Measurements from ENCODE around the gene REP15. TPM values are rescaled to one million over a fixed set of nuclear protein-coding genes. Genes with fewer than 3 reads are reported as not detected.

REP15 gene
- total and polyA plus RNA-seq, 7 donors: 0.54 to 251 (median 1.7) TPM

DNA sequence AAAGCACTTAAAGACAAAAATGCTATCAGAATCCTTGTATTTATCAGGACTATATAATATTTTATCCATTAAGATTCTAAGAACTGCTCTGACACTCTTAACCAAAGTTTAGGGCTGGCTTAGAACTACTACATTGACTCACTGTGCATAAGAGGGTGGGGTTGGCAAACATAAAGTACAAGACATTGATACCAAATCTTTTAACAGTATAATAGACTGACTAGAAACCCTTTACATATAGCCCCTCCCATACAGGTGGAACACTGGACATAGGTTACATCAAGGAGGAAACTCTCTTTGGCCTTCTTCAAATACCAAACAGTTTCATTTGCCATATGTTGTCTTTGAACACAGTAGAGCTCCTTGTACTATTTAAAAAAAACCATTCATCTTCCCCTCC is 15.6 kb upstream of the REP15 start:
- Histone ChIP-seq H3K27ac (no peak overlapping the region), H3K4me1 (no peaks in the 10 kb centered on the region), H3K9me3 (no peaks in the 10 kb centered on the region), H3K27me3 (no peaks in the 10 kb centered on the region), H3K36me3 (peaks cover 19 to 86% (median 28%) of the 10 kb centered on the region in 4 donors), H3K4me3 (no peak overlapping the region)
- intact Hi-C loops (cut with DNase I): no loop called here
- DNase-seq: no peak
- TF ChIP-seq, protein P1, sequence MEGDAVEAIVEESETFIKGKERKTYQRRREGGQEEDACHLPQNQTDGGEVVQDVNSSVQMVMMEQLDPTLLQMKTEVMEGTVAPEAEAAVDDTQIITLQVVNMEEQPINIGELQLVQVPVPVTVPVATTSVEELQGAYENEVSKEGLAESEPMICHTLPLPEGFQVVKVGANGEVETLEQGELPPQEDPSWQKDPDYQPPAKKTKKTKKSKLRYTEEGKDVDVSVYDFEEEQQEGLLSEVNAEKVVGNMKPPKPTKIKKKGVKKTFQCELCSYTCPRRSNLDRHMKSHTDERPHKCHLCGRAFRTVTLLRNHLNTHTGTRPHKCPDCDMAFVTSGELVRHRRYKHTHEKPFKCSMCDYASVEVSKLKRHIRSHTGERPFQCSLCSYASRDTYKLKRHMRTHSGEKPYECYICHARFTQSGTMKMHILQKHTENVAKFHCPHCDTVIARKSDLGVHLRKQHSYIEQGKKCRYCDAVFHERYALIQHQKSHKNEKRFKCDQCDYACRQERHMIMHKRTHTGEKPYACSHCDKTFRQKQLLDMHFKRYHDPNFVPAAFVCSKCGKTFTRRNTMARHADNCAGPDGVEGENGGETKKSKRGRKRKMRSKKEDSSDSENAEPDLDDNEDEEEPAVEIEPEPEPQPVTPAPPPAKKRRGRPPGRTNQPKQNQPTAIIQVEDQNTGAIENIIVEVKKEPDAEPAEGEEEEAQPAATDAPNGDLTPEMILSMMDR (IDR thresholded peaks at IDR 0.05): no peak
- TF ChIP-seq POLR2A (IDR thresholded peaks at IDR 0.05) (no peak), EP300 (IDR thresholded peaks at IDR 0.05) (no peak), POLR2AphosphoS5 (IDR thresholded peaks at IDR 0.05) (no peak)

DNA sequence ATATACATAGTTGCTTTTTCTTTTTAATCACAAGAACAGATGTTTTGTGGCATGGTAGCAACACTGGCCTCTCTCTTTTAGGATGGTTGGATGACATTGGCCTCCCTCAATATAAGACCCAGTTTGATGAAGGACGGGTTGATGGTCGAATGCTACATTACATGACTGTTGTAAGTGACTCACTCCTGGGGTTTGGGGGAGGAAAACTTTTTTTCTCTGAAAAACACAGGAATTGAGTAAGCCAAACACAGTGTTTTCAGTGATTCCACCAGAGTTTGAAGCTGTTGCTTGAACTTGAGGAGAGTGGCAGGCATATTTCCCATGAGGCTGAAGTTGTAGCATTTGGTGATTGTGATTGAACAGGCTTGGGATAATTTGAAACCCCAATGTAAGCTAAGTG is 13.7 kb upstream of the REP15 start:
- Histone ChIP-seq H3K4me3 (no peak overlapping the region), H3K4me1 (no peaks in the 10 kb centered on the region), H3K36me3 (peaks cover 11 to 90% (median 20%) of the 10 kb centered on the region in 4 donors), H3K27ac (no peak overlapping the region), H3K27me3 (no peaks in the 10 kb centered on the region), H3K9me3 (no peaks in the 10 kb centered on the region)
- DNase-seq: no peak
- TF ChIP-seq EP300 (IDR thresholded peaks at IDR 0.05) (no peak), POLR2A (IDR thresholded peaks at IDR 0.05) (no peak), POLR2AphosphoS5 (IDR thresholded peaks at IDR 0.05) (no peak)
- TF ChIP-seq, protein P1 (IDR thresholded peaks at IDR 0.05): no peak
- intact Hi-C loops (cut with DNase I): no loop called here
- 90 to 93% methylated on average over 2 of the region's 2 CpGs for WGBS, 2 donors

DNA sequence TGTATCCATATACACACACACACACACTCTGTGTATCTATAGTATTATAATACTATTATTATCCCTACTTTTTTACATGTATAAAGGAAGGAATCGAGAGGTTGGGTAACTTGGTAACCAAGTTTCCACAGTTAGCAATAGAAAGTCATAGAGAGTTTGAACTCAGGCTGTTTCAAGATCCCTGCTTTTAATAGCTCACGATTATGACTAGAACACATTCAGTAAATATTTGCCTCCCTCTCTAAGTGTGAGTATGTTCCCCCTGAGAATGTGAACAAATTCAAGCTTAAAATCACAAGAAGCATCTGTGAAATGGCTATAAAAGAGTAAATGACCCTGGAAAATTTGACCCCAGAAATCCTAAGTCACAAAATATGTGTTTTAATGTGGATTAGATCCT is 11.0 kb upstream of the REP15 start:
- Histone ChIP-seq H3K36me3 (peaks cover 19 to 97% (median 27%) of the 10 kb centered on the region in 4 donors), H3K4me1 (no peaks in the 10 kb centered on the region), H3K27ac (no peak overlapping the region), H3K9me3 (no peaks in the 10 kb centered on the region), H3K4me3 (no peak overlapping the region), H3K27me3 (no peaks in the 10 kb centered on the region)
- DNase-seq: no peak
- intact Hi-C loops (cut with DNase I): no loop called here
- 19 to 67% methylated on average over 2 of the region's 2 CpGs for WGBS, 2 donors
- TF ChIP-seq, protein P1 (IDR thresholded peaks at IDR 0.05): no peak
- TF ChIP-seq POLR2A (IDR thresholded peaks at IDR 0.05) (no peak), POLR2AphosphoS5 (IDR thresholded peaks at IDR 0.05) (no peak), EP300 (IDR thresholded peaks at IDR 0.05) (no peak)

DNA sequence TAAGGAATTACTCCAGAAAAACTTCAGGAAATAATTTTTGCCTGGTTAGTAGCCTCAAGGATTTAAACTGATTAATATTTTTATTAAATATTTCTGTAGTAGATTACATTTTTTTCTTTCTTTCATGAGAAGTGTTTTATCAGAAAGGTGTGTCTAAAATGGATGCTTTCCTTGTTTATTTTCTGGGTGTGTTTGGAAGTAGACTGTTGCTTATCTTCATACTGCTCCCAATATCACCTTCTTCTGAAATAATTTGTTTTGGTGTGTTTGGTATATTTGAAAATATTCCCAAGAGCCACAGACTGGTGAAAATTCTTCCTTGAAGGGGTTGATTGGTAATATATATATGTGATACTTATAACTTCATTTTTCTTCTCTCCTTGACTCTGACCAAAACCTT is 10.1 kb upstream of the REP15 start:
- TF ChIP-seq, protein P1 (IDR thresholded peaks at IDR 0.05): no peak
- TF ChIP-seq EP300 (IDR thresholded peaks at IDR 0.05) (no peak), POLR2A (IDR thresholded peaks at IDR 0.05) (no peak)
- Histone ChIP-seq H3K36me3 (peaks cover 15 to 97% (median 24%) of the 10 kb centered on the region in 4 donors), H3K9me3 (no peaks in the 10 kb centered on the region), H3K4me1 (no peaks in the 10 kb centered on the region), H3K4me3 (no peak overlapping the region), H3K27ac (no peak overlapping the region), H3K27me3 (no peaks in the 10 kb centered on the region)
- intact Hi-C loops (cut with DNase I): no loop called here
- no peak for DNase-seq

DNA sequence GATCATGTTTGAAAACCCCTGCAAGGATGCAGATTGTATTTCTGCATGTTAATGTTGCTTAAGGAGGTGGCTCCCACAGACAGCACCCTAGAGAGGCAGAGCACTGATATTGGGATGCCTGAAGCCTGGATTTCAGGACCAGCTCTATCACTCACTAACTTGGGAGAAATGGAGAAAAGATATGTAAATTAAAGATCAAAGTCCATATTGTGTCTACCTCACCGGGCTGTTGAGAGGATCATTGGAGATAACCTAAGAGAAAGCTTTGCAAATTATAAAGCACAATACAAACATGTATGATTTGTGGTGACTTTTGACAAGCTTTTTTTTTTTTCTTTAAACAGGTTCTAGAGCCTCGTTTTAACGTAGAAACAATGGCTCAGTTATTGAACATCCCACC is 7.6 kb upstream of the REP15 start:
- no peak for DNase-seq
- Histone ChIP-seq H3K9me3 (no peaks in the 10 kb centered on the region), H3K4me1 (no peaks in the 10 kb centered on the region), H3K36me3 (peaks cover 17 to 97% (median 34%) of the 10 kb centered on the region in 4 donors), H3K27me3 (no peaks in the 10 kb centered on the region), H3K27ac (no peak overlapping the region), H3K4me3 (no peak overlapping the region)
- 26 to 71% methylated on average over 3 of the region's 3 CpGs for WGBS, 2 donors
- TF ChIP-seq, protein P1 (IDR thresholded peaks at IDR 0.05): no peak
- TF ChIP-seq POLR2AphosphoS5 (IDR thresholded peaks at IDR 0.05) (no peak), EP300 (IDR thresholded peaks at IDR 0.05) (no peak), POLR2A (IDR thresholded peaks at IDR 0.05) (no peak)
- intact Hi-C loops (cut with DNase I): no loop called here

Measured in sigmoid colon (tissue), 7 donors.